Left renal pelvis (tissue), 4 donors: Measurements from ENCODE around the gene RXRA. TPM values are rescaled to one million over a fixed set of nuclear protein-coding genes. Genes with fewer than 3 reads are reported as not detected.

Source experiments
- DNase-seq, 4 donors: peaks; one replicate each; pipeline ENCODE4 v3.0.0-alpha.2; 2013; ENCODE audit warnings: low read depth in 4 of 4, low spot score in 3 of 4
- polyA plus RNA-seq, 4 donors: library from polyadenylated mRNA; unstranded; fragments of 120-200 nt; gene quantifications; one replicate each; pipeline ENCODE4 v1.2.1, GENCODE V29; 2013; ENCODE audit not compliant: insufficient read length in 4 of 4

Gene RXRA
- polyA plus RNA-seq, 4 donors: 38.1 to 52.1 (median 42.5) TPM

GRCh38 chr9:134441227-134442084 is 115.2 kb downstream of the RXRA start:
- no peak for DNase-seq

- DNase-seq: no peak
Measured at GRCh38 chr9:134442085-134442474, 115.8 kb downstream of the RXRA start.

GRCh38 chr9:134442486-134443173 is 116.4 kb downstream of the RXRA start:
- no peak for DNase-seq

- no peak for DNase-seq
Measured at GRCh38 chr9:134443174-134444037, 117.2 kb downstream of the RXRA start.

GRCh38 chr9:134444038-134444315 is 117.7 kb downstream of the RXRA start:
- DNase-seq: no peak

GRCh38 chr9:134445000-134445399 is 118.7 kb downstream of the RXRA start:
- DNase-seq: no peak

- DNase-seq: peak; percentile 75 to 86 (median 81)
Measured at GRCh38 chr9:134449180-134449916, 123.1 kb downstream of the RXRA start.

- no peak for DNase-seq
Measured at GRCh38 chr9:134451700-134452458, 125.6 kb downstream of the RXRA start.

- DNase-seq: no peak
Measured at GRCh38 chr9:134452728-134453127, 126.5 kb downstream of the RXRA start.

GRCh38 chr9:134453776-134454475 is 127.7 kb downstream of the RXRA start:
- DNase-seq: no peak

- DNase-seq: no peak
Measured at GRCh38 chr9:134454476-134454857, 128.2 kb downstream of the RXRA start.

GRCh38 chr9:134455021-134455471 is 128.8 kb downstream of the RXRA start:
- DNase-seq: no peak

GRCh38 chr9:134455537-134455933 is 129.3 kb downstream of the RXRA start:
- no peak for DNase-seq

- DNase-seq: peak; percentile 71 to 81 (median 77)
Measured at GRCh38 chr9:134455934-134456755, 129.9 kb downstream of the RXRA start.

- DNase-seq: no peak
Measured at GRCh38 chr9:134456756-134457305, 130.6 kb downstream of the RXRA start.

- DNase-seq: no peak
Measured at GRCh38 chr9:134457321-134458206, 131.3 kb downstream of the RXRA start.
